Tibial nerve (tissue), 4 donors: Measurements from ENCODE around the gene ADGRG3.
"Not testable (repeated sequence)": the region's sequence is repeated elsewhere in the genome, so short reads cannot be mapped to it uniquely, and the experiment has no call there.

ENCODE experiments used
- CTCF ChIP-seq, 5 experiments: fragments of 200-600 bp in 3 of 5; fragments of 450-650 bp in 2 of 5; sonication (generic) in 3 of 5; IDR thresholded peaks; one replicate each; pipeline ENCODE4 v1.5.1; 2016 to 2019; ENCODE audit warnings: antibody characterized with exemption in 5 of 5, mild to moderate bottlenecking in 3 of 5, moderate library complexity in 2 of 5
- EP300 ChIP-seq, 2 donors: sonication (generic); formaldehyde crosslinking; IDR thresholded peaks; one replicate each; pipeline ENCODE4 v1.6.1; 2017; ENCODE audit warnings: antibody characterized with exemption in 2 of 2, mild to moderate bottlenecking in 1 of 2

- not testable (repeated sequence) for TF ChIP-seq CTCF, EP300 (IDR thresholded peaks at IDR 0.05)
These were observed 61.7 kb downstream of the ADGRG3 start for GRCh38 chr16:57729852-57730251.
